Dermis microvascular lymphatic vessel endothelial cell (primary cell): ENCODE measurements around the gene PTH2. TPM values are rescaled to one million over a fixed set of nuclear protein-coding genes. Genes with fewer than 3 reads are reported as not detected.

Source experiments
- DNase-seq, 2 donors: peaks; one replicate each; pipeline versions ENCODE4 v3.0.0 to v3.0.0-alpha.2; 2010; ENCODE audit warnings: low read depth in 2 of 2
- total RNA-seq: library from RNA; depleted of rRNA; stranded (reverse); fragments of >200 nt; gene quantifications from 2 replicates; pipeline ENCODE4 v1.2.1, GENCODE V29; 2014

PTH2 gene
- total RNA-seq, 1 donor from 2014 or later = not detected

- DNase-seq = no peak
Measured at GRCh38 chr19:49415102-49415809, 8.0 kb downstream of the PTH2 start.

DNA sequence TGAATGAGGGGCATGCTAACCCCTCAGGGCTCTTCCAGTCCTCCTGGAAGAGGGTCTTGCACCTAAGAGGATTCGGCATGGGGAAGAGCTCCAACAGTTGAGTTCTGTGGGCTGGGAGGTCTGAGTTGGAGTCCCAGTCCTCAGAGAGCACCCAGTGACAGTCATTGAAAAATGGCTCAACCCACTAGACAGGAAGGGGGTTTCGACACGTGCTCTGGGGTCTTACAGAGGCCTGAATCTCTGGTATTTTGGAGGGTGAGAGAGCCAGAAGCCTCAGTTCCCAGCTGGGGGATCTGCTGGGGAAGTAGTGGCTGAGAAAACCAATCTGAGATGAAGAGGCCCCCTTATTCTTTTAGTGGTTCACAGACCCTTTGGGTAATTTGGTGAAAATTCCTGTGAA, 9.0 kb downstream of the PTH2 start:
- DNase-seq = no peak

DNA sequence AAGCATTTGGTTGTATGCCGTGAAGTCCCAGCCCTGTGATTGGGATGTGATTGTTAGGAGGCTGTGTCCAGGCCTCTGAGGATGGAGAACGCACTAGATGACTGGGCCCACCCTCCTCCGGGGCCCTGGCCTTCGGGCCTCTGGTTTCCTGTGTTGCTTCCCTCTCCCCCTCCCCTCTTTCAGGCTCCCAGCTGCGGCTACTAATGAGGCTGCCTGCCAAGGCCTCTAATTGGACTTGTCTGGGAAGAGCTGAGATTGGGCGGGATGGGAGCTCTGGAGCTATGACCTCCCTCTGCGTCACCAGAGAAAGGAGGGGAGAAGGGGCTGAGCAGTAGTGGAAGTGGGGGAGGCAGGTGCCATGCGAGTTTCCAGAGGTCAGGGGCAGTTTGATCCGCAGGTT, 9.9 kb downstream of the PTH2 start:
- no peak for DNase-seq

DNA sequence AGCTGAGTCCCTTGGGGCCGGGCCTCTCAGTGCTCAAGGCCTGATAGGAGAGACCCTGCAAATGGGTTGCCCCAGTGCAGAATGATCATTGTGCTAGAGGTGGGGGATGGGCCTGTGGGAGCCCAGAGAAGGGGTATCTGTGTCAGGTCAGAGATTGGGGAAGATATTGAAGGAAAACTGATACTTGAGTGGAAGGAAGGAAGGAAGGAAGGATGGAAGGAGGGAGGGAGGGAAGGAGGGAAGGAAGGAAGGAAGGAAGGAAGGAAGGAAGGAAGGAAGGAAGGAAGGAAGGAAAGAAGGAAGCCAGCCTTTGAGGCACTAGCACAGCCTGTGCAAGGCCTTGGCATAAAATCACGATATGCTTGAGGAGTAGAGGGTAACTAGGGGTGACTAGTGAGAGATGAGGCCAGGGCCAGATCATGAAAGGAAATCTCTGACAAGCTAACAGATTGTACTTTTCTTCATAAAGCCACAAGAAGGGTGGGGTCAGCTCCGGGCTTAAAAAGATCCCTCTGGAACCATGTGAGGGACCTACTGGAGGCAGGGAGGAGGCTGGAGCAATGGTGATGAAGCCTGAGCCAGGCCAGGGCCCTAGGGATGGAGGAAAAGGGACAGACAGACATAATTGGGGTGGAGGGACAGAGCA, 11.4 kb downstream of the PTH2 start:
- no peak for DNase-seq

DNA sequence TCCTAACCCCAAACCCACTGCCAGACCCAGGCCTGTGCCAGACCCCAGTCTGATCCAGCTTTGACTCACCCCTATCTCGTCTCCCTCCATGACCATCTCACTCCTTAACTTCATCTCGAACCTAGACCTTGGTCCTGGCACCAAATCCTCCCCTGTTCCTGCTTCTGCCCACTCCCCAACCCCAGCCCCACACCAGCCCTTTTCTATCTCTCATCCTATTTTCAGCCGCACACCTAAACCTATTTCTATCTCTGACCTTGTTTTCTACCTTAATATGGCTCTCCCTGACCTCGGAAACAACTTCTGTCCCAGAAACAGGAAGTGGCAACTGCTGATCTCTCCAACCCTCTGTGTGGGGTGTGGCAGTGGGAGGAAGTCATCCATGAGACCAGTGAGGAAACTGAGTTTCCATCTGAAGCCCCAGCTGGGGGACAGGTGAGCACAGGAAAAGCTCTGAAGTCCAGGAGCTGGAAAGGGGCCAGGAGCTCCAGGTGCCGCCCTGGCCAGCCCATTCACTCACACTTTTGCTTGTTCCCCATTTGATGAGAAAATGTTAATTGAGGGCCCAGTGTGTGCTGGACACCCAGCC, 13.7 kb downstream of the PTH2 start:
- no peak for DNase-seq

GRCh38 chr19:49408816-49409440, 14.3 kb downstream of the PTH2 start:
- DNase-seq = no peak

- no peak for DNase-seq
Measured at GRCh38 chr19:49407482-49408015, 15.7 kb downstream of the PTH2 start.

DNA sequence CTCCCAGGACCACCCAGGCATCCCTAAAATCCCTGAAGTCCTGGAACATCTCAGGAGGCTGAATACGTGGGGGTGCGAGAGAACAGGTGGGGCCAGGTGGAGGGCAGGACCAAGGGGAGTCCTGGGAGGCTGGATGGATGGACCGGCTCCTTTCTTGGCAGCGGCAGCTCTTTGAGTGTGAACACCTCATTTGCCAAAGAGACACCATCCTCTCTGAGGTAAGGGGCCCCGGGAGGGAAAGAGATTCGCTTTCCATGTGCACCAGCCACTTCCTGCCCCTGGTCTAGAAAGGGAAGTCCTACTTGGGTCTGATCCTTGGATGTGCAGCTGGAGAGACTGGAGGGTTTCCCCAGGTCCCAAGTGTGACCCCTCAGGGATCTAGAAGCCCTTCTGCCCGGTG, 16.2 kb downstream of the PTH2 start:
- DNase-seq = no peak

DNA sequence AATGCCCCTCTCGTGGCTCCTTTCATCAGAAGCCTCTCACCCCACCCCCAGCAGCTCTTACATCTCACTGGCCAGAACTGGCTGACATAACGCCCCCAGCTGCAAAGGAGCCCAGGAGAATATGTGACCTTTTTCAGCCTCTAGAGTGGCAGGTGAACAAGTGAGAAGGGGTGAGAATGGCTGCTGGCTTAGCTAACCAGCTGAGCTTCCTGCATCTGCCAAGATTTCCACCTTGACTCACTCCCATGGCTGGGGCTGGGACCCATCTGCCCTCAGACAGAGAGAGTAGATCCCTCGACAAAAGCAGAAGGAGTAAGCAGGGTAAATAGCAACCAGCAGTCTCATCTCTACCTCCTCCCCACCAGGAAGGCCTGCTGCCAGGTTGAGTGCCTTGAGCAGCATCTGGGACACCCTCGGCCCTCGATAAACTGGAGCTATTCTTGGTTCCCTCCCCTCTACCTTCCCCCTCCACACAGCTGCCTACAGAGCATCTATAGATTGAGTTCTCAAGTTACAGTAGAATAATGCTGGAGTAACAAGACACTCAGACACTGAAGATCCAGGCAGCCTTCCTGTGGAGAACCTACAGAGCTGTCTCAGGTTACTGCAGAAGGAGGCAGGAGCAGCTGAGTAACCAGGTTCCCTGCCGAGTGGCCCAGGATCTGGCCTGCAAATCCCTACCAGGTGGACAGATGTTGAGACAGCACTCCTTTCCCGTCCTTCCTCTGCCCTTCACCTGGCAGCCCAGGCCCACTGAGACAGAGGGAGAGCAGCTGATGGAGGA, 19.6 kb downstream of the PTH2 start:
- DNase-seq = no peak

- DNase-seq = no peak
Measured at GRCh38 chr19:49400029-49400428, 23.2 kb downstream of the PTH2 start.

GRCh38 chr19:49398931-49399330, 24.3 kb downstream of the PTH2 start:
- DNase-seq = no peak

DNA sequence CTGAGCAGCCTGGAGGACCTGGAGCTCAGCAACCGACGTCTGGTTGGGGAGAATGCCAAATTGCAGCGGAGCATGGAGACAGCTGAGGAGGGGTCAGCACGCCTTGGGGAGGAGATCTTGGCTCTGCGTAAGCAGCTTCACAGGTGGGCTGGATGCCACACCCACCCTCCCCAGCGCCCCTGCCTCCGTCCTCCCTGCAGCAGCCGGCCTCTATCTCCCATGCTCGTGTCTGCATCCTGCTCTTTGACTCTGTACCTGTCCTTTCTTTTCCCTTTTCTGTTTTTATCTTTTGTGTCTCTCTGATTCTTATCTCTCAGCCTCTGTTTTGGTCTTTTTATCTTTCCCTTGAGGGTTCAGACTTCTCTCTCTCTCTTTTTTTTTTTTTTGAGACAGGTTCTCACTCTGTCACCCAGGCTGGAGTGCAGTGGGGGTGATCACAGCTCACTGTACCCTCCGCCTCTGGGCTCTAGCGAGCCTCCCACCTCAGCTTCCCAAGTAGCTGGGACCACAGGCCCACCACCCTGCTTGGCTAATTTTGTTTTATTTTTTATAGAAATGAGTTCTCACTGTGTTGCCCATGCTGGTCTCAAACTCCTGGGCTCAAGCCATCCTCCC, 25.1 kb downstream of the PTH2 start:
- no peak for DNase-seq

DNA sequence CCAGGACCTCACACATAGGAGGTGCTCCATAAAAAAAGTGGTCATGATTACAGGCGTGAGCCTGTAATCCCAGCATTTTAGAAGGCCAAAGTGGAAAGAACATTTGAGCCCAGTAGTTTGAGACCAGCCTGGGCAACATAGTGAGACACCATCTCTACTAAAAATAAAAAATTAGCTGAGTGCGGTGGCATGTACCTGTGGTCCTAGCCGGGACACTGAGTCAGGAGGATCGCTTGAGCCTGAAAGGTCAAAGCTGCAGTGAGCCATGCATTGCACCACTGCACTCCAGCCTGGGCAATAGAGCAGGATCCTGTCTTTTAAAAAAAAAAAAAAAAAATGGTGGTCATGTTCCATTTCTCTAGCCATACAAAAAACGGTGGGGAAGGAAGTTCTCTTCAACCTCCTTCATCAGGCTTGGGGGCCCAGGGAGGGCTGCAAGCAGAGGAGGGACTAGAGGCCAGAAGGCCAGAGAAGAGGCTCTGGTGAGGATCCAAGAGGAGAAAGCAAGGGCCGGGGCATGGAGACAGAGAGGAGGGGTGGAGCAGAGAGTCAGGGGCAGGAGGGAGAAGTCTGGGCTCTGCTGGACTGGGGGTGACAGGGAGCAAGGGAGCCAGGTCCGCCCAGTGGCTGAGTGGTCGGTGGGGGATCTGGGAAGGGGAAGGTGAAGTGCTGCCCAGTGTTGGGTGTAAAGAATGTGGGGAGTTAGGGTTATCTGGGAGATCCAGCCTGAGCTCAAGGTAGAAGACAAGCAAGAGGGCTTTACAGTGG, 26.3 kb downstream of the PTH2 start:
- DNase-seq = no peak

- DNase-seq = no peak
Measured at GRCh38 chr19:49395581-49396407, 27.4 kb downstream of the PTH2 start.

GRCh38 chr19:49393881-49394280, 29.4 kb downstream of the PTH2 start:
- no peak for DNase-seq

DNA sequence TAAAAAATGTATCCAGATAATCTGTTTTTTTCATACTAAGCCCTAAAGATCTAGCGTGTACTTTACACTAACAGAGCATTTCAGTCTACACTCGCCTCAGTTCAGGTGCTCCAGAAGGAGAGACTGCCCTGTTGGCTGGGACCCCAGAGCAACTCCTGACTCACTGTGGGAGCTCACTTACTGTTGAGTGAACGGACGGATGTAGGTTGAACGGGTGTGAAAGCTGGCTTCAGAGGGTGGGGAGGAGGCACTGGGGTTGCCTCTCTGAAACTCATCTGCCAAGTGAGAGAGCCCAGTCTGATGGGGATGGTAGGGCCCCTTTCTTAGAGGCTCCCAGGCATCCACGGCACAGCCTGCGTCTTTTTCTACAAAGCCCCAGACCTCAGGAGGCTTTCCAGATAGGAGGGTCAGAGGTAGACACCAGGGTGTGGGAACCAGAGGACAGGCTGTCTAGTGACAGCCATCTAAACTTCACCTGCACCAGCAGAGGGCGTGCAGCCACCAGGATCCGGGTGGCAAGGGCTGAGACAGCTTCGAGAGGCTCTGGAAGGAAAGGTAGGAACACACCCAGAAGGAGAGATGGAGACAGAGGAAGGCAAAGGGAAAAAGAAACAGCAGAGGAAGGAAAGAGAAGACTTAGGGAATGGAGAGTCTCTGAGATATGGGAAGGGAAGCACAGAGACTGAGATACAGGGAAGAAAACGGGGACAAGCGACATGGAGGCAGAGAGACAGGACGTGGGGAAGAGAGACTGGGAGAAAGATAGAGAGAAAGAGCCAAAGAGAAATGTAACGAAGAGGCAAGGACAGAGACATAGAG, 31.5 kb downstream of the PTH2 start:
- DNase-seq = peak; percentile 40 to 71

- no peak for DNase-seq
Measured at GRCh38 chr19:49390929-49391359, 32.3 kb downstream of the PTH2 start.

GRCh38 chr19:49390131-49390928, 32.9 kb downstream of the PTH2 start:
- DNase-seq = no peak
